KMS-11 (cell line): ENCODE measurements around the gene NPB.

Experiments
- H2AFZ ChIP-seq: fragments of 200-600 bp; sonication (generic); 2 replicates; pipeline ENCODE4 v1.6.1; 2016; ENCODE audit warnings: antibody characterized with exemption, mixed run types, low read depth
- H3K27ac ChIP-seq: fragments of 200-600 bp; sonication (generic); 2 replicates; pipeline ENCODE4 v1.6.1; 2016; ENCODE audit warnings: mild to moderate bottlenecking, mixed run types
- H3K27me3 ChIP-seq: fragments of 200-600 bp; sonication (generic); 2 replicates; pipeline ENCODE4 v1.6.1; 2017; ENCODE audit warnings: mild to moderate bottlenecking, low read depth, mixed run types, moderate library complexity; ENCODE audit not compliant: insufficient read depth
- H3K36me3 ChIP-seq: fragments of 200-600 bp; sonication (generic); 2 replicates; pipeline ENCODE4 v1.6.1; 2017; ENCODE audit warnings: mild to moderate bottlenecking, mixed run types; ENCODE audit not compliant: insufficient read depth
- H3K4me1 ChIP-seq: fragments of 200-600 bp; sonication (generic); 2 replicates; pipeline ENCODE4 v1.6.1; 2016; ENCODE audit warnings: mild to moderate bottlenecking, low read depth, mixed run types; ENCODE audit not compliant: poor library complexity, severe bottlenecking
- H3K4me2 ChIP-seq: fragments of 200-600 bp; sonication (generic); 2 replicates; pipeline ENCODE4 v1.7.0; 2016; ENCODE audit warnings: mild to moderate bottlenecking, mixed run types
- H3K4me3 ChIP-seq: fragments of 200-600 bp; sonication (generic); IDR thresholded peaks from 2 replicates; pipeline ENCODE4 v1.6.1; 2017; ENCODE audit warnings: low read depth, low read length, mixed read lengths; ENCODE audit not compliant: insufficient read depth
- H3K79me2 ChIP-seq: fragments of 200-600 bp; sonication (generic); 2 replicates; pipeline ENCODE4 v1.6.1; 2016; ENCODE audit warnings: low read depth, mixed run types; ENCODE audit not compliant: insufficient read depth
- H3K9ac ChIP-seq: fragments of 200-600 bp; sonication (generic); 2 replicates; pipeline ENCODE4 v1.6.1; 2016; ENCODE audit warnings: mild to moderate bottlenecking, mixed run types
- H4K20me1 ChIP-seq: fragments of 200-600 bp; sonication (generic); 2 replicates; pipeline ENCODE4 v1.6.1; 2016; ENCODE audit warnings: mild to moderate bottlenecking, mixed run types; ENCODE audit not compliant: insufficient read depth
- TF ChIP-seq, protein P1 (sequence below): fragments of 200-600 bp; sonication (generic); conservative IDR thresholded peaks from 2 replicates; pipeline ENCODE4 v1.6.1; 2017; ENCODE audit warnings: low read depth, mild to moderate bottlenecking, antibody characterized with exemption, low read length, moderate library complexity, mixed read lengths

NPB gene

DNA sequence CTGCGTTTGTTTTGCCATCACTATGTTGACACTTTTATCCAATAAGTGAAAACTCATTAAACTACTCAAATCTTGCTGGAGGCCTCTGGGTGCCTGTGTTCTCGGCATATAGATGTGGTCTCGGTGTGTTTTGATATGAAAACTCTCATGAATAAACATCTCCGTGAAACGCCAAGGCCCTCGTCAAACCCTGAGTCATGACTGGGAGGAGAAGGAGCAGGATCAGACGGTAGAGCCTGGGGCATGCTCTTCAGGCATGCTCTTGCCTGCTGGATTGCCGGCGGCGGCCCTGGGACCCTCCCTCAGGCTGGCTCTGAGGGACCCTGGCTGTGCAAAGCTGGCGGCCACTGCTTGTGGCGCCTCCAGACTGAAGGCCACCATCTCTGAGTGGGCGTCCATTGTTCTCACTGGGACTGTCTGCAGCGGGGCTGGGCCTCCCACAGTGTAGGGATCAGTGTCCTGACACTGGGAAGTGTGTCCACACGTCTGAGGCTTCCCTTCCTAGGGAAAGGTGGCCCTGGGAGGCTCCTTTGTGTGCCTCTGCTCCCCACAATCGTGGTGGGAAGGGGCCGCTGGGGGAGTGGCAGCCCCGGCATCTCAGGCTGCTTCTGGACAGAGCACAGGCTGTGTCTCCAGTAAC lies 1.7 kb upstream of the NPB start:
- Histone ChIP-seq H3K79me2 (no peaks in the 10 kb centered on the region), H3K27me3 (no peaks in the 10 kb centered on the region), H3K4me2 (no peak overlapping the region), H3K4me3 (no peak overlapping the region), H3K36me3 (no peaks in the 10 kb centered on the region), H3K9ac (no peak overlapping the region), H4K20me1 (no peaks in the 10 kb centered on the region), H2AFZ (no peak overlapping the region), H3K4me1 (no peaks in the 10 kb centered on the region), H3K27ac (no peak overlapping the region)
- TF ChIP-seq, protein P1, sequence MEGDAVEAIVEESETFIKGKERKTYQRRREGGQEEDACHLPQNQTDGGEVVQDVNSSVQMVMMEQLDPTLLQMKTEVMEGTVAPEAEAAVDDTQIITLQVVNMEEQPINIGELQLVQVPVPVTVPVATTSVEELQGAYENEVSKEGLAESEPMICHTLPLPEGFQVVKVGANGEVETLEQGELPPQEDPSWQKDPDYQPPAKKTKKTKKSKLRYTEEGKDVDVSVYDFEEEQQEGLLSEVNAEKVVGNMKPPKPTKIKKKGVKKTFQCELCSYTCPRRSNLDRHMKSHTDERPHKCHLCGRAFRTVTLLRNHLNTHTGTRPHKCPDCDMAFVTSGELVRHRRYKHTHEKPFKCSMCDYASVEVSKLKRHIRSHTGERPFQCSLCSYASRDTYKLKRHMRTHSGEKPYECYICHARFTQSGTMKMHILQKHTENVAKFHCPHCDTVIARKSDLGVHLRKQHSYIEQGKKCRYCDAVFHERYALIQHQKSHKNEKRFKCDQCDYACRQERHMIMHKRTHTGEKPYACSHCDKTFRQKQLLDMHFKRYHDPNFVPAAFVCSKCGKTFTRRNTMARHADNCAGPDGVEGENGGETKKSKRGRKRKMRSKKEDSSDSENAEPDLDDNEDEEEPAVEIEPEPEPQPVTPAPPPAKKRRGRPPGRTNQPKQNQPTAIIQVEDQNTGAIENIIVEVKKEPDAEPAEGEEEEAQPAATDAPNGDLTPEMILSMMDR = no peak

DNA sequence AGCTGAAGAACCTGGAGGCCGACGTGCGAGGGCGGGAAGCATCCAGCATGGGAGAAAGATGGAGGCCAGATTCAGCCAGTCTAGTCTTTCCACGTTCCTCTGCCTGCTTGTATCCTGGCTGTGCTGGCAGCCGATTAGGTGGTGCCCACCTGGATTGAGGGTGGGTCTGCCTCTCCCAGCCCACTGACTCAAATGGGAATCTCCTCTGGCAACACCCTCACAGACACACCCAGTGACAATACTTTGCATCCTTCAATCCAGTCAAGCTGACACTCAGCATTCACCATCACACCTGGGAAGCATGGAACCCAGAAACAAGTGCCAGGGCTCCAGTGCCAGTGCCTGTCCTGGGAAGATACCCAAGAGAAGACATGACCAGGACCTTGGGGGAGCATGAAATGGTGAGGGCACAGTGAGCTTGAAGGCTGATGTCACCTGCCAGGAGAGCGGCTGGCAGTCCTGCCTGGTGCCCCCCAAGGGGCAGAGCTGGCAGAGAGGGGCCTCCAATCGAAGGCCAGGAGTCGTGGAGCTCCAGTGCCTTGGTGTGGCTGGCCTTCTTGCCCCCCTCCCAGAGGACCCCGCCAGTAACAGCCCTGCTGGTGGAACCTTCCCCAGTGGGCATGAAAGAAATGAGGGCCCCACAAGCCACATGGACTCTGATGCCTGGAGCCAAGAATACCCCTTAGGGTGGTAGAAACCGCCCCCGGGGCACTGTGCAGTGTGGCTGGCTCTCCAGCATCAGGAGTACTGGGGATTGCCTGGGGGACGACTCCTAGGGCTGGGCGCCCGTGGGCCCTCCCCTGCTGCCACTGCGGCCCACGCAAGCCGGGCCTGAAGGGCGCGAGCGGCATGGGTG lies 643 bp upstream of the NPB start:
- Histone ChIP-seq H3K36me3 (no peaks in the 10 kb centered on the region), H3K27me3 (no peaks in the 10 kb centered on the region), H3K4me2 (no peak overlapping the region), H3K9ac (no peak overlapping the region), H3K27ac (no peak overlapping the region), H3K79me2 (no peaks in the 10 kb centered on the region), H3K4me3 (no peak overlapping the region), H3K4me1 (no peaks in the 10 kb centered on the region), H4K20me1 (no peaks in the 10 kb centered on the region), H2AFZ (no peak overlapping the region)
- TF ChIP-seq, protein P1 = no peak

DNA sequence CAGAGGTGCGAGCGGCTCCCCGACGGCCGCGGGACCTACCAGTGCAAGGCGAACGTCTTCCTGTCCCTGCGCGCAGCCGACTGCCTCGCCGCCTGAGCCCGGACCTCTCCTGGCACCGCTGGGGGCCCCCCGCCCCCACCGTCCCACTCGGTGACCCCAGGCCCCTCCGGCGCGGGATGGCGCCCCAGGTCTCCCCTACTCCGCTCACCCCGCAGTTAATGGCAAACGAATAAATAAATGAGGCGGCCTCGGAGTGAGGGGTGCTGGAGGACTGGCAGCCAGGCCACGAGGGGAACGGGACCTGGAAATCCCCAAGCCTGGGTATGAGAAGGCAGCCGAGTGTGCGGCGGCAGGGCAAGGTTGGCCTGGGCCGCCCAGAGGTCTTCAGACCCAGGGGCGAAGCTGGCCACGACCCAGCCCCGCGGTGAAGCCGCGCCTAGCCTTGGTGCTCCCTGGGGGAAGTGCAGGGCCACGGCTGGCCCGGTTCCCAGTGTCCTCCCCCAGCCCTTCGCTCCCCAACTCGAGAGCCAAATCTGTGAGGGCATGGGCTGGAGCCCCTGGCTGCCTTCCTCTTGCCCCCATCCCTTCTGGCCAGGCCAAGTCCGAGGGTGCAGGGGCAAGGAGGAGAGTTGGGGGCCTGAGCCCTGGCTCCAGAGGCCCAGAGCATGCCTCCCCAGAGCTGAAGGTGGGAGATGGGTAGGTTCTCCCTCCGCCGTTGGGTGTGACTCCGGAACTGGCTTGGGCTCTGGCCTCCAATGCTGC lies 796 bp downstream of the NPB start:
- no peak overlapping the region for H3K9ac ChIP-seq
- no peaks in the 10 kb centered on the region for H3K36me3 ChIP-seq
- no peaks in the 10 kb centered on the region for H3K27me3 ChIP-seq
- no peak overlapping the region for H3K4me2 ChIP-seq
- no peak overlapping the region for H3K4me3 ChIP-seq
- H2AFZ ChIP-seq = no peak overlapping the region
- no peaks in the 10 kb centered on the region for H4K20me1 ChIP-seq
- H3K27ac ChIP-seq = no peak overlapping the region
- no peaks in the 10 kb centered on the region for H3K4me1 ChIP-seq
- H3K79me2 ChIP-seq = no peaks in the 10 kb centered on the region
- TF ChIP-seq, protein P1 = no peak

DNA sequence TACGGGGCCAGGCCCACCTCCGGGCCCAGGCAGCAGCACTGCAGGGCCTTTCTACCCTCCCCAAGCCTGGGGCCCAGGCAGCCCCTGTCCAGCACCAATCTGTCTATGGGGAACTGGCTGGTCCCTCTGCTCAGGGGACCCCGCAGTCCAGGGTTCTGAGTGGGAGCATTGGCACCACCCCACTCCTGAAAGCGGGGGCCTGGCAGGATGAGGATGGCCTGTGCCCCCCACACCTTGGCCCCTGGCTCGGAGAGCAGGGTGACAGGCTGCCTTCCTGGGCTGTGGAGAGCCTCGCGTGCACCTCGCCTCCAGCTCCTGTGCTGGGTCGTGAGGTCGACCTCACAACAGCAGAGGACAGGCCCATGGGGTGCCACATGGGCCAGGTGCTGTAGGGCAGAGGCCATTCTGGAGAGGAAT lies 1.4 kb downstream of the NPB start:
- Histone ChIP-seq H3K4me2 (no peak overlapping the region), H3K79me2 (no peaks in the 10 kb centered on the region), H3K4me1 (no peaks in the 10 kb centered on the region), H3K9ac (no peak overlapping the region), H3K36me3 (no peaks in the 10 kb centered on the region), H3K4me3 (no peak overlapping the region), H4K20me1 (no peaks in the 10 kb centered on the region), H3K27me3 (no peaks in the 10 kb centered on the region), H2AFZ (no peak overlapping the region), H3K27ac (no peak overlapping the region)
- TF ChIP-seq, protein P1 = no peak
